Kidney epithelial cell (primary cell): Measurements from ENCODE around the gene CACNB1. TPM values are rescaled to one million over a fixed set of nuclear protein-coding genes. Genes with fewer than 3 reads are reported as not detected.

ENCODE experiments used
- DNase-seq: peaks from one replicate; pipeline ENCODE4 v3.0.0-alpha.2; 2010; ENCODE audit warnings: low read depth
- H3K27me3 ChIP-seq: 2 replicates; pipeline ENCODE4 v1.6.0; 2011; ENCODE audit warnings: low read length; ENCODE audit not compliant: control insufficient read depth, insufficient read depth
- H3K36me3 ChIP-seq: 2 replicates; pipeline ENCODE4 v1.5.1; 2011; ENCODE audit warnings: low read length; ENCODE audit not compliant: control insufficient read depth, insufficient read depth
- H3K4me3 ChIP-seq: 2 replicates; pipeline ENCODE4 v1.5.1; 2011; ENCODE audit warnings: low read depth, mild to moderate bottlenecking, control low read depth, low read length
- total RNA-seq: library from RNA; depleted of rRNA; stranded (reverse); fragments of >200 nt; gene quantifications from 2 replicates; pipeline ENCODE4 v1.2.3, GENCODE V29; 2015
- TF ChIP-seq, protein P1 (sequence below): IDR thresholded peaks from 2 replicates; pipeline ENCODE4 v1.5.1; 2011; ENCODE audit warnings: mild to moderate bottlenecking, moderate library complexity, low read length, control low read depth, inconsistent platforms; ENCODE audit not compliant: insufficient read depth, poor library complexity, severe bottlenecking

Gene CACNB1
- total RNA-seq, 1 donor from 2014 or later: 6.0 TPM

- DNase-seq: no peak
These were observed 1.1 kb downstream of the CACNB1 start for GRCh38 chr17:39196241-39196807.

GRCh38 chr17:39195568-39196160, 1.8 kb downstream of the CACNB1 start:
- peaks cover 1% of the 10 kb centered on the region for H3K36me3 ChIP-seq
- no peak overlapping the region for H3K4me3 ChIP-seq
- H3K27me3 ChIP-seq: no peaks in the 10 kb centered on the region
- no peak for DNase-seq
- TF ChIP-seq, protein P1, sequence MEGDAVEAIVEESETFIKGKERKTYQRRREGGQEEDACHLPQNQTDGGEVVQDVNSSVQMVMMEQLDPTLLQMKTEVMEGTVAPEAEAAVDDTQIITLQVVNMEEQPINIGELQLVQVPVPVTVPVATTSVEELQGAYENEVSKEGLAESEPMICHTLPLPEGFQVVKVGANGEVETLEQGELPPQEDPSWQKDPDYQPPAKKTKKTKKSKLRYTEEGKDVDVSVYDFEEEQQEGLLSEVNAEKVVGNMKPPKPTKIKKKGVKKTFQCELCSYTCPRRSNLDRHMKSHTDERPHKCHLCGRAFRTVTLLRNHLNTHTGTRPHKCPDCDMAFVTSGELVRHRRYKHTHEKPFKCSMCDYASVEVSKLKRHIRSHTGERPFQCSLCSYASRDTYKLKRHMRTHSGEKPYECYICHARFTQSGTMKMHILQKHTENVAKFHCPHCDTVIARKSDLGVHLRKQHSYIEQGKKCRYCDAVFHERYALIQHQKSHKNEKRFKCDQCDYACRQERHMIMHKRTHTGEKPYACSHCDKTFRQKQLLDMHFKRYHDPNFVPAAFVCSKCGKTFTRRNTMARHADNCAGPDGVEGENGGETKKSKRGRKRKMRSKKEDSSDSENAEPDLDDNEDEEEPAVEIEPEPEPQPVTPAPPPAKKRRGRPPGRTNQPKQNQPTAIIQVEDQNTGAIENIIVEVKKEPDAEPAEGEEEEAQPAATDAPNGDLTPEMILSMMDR: no peak

More at GRCh38 chr17:39196241-39196807, 1.1 kb downstream of the CACNB1 start:
- Histone ChIP-seq H3K27me3 (no peaks in the 10 kb centered on the region), H3K36me3 (peaks cover under 1% of the 10 kb centered on the region), H3K4me3 (peak overlapping the region; percentile 73)
- TF ChIP-seq, protein P1: no peak

DNA sequence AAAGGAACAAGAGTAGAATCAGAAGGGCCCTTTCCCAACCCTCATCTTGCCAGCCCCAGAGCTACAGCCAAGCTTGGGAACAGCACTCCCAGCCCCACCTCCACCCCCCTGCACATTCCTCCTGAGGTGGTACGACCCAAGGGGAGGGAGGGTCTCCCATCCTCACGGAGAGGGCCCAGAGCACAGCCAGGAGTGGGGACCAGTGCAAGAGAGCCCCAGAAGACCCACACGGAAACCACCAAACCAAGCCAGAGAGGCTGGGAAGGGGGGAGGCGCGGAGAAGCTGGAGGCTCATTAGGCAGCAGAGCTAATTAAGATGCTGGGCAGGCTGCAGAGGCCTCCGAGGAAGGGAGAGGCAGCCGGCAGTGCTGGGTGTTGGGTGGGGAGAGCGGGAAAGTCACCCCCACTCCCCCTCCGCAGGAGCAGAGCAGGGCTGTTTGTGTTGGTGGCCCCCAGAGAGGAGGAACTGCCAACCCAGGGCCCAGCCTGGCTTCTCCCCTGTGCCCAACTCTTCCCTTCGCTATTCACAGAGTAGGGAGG, 2.4 kb downstream of the CACNB1 start:
- TF ChIP-seq, protein P1: no peak
- no peak for DNase-seq
- Histone ChIP-seq H3K27me3 (no peaks in the 10 kb centered on the region), H3K4me3 (no peak overlapping the region), H3K36me3 (peaks cover 1% of the 10 kb centered on the region)

- H3K27me3 ChIP-seq: no peaks in the 10 kb centered on the region
These were observed 3.1 kb downstream of the CACNB1 start for GRCh38 chr17:39194089-39194984.

GRCh38 chr17:39193346-39193745, 4.1 kb downstream of the CACNB1 start:
- no peak for DNase-seq
- Histone ChIP-seq H3K27me3 (no peaks in the 10 kb centered on the region), H3K4me3 (no peak overlapping the region), H3K36me3 (peaks cover 1% of the 10 kb centered on the region)
- TF ChIP-seq, protein P1: no peak

More at GRCh38 chr17:39194089-39194984, 3.1 kb downstream of the CACNB1 start:
- TF ChIP-seq, protein P1: peak; percentile 67
- H3K36me3 ChIP-seq: peaks cover 1% of the 10 kb centered on the region
- no peak overlapping the region for H3K4me3 ChIP-seq
- DNase-seq: no peak
